DOHH2 (cell line): ENCODE data around the gene TRAF2.

Experiments
- EZH2phosphoT487 ChIP-seq: fragments of 200-600 bp; sonication (generic); IDR thresholded peaks from 2 replicates; pipeline ENCODE4 v1.6.1; 2017; ENCODE audit warnings: borderline replicate concordance, mild to moderate bottlenecking, antibody characterized with exemption, low read length, moderate library complexity, mixed read lengths
- TF ChIP-seq, protein P1 (sequence below): fragments of 200-600 bp; sonication (generic); IDR thresholded peaks from one replicate; pipeline ENCODE4 v1.5.1; 2014; ENCODE audit warnings: antibody characterized with exemption, mild to moderate bottlenecking, low read depth, low read length; ENCODE audit not compliant: poor library complexity, severe bottlenecking

DNA sequence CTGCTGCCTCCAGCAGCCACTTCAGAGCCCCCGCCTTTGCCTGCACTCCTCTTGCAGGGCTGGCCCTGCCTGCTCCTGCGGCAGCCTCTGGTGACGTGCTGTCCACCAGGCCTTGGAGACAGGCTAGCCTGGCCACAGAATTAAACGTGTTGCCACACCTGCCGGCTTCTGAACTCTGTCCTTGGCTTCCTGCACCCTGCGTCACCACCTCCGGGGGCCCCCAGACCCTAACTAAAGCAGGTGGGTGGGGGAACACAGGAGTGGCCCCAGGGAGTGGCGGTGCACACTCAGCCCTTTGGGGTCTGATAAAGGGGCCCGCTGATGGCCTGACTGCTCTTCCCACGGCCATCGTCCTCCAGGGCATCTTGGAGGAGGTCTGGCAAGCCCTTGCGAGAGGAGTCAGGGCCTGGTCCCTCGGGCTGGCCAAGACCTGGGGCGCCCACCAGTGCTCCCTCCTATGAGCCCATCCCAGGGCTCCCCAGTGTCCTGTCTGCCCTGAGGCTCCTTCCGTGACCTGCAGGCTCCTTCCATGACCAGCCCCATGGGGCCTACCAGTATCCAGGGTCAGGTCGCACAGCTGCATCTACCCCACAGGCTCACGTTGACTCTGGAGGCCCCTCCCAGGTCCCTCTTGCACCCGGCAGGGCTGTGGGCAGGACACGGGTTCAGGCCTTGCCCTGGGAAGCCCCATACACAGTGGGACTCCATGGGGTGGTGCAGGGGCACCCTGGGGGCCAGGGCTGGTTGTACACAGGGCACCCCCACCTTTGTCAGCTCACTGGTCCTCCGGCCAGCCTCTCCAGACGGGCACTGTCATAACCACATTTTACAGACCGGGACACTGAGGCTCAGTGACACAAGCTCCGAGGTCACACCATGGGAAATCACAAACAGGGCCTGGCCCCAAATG, 35.2 kb upstream of the TRAF2 start:
- TF ChIP-seq, protein P1, sequence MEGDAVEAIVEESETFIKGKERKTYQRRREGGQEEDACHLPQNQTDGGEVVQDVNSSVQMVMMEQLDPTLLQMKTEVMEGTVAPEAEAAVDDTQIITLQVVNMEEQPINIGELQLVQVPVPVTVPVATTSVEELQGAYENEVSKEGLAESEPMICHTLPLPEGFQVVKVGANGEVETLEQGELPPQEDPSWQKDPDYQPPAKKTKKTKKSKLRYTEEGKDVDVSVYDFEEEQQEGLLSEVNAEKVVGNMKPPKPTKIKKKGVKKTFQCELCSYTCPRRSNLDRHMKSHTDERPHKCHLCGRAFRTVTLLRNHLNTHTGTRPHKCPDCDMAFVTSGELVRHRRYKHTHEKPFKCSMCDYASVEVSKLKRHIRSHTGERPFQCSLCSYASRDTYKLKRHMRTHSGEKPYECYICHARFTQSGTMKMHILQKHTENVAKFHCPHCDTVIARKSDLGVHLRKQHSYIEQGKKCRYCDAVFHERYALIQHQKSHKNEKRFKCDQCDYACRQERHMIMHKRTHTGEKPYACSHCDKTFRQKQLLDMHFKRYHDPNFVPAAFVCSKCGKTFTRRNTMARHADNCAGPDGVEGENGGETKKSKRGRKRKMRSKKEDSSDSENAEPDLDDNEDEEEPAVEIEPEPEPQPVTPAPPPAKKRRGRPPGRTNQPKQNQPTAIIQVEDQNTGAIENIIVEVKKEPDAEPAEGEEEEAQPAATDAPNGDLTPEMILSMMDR, result no peak
- TF ChIP-seq EZH2phosphoT487, result no peak
